Small intestine (tissue), 7 donors: ENCODE results near the gene PROZ. TPM values are rescaled to one million over a fixed set of nuclear protein-coding genes. Genes with fewer than 3 reads are reported as not detected.

ENCODE experiments used
- DNase-seq, 2 donors: peaks; one replicate each; pipeline versions ENCODE4 v3.0.0 to v3.0.0-alpha.2; 2013
- FAIRE-seq: peaks from 2 replicates; lab custom pipeline; 2012; peaks lifted over from hg19 to GRCh38; lab: Jason Lieb, UNC
- H3K27ac ChIP-seq, 3 donors: one replicate each; pipeline ENCODE4 v1.5.1; 2013; ENCODE audit warnings: low read length in 2 of 3, mild to moderate bottlenecking in 2 of 3, control low read depth in 1 of 3, inconsistent platforms in 1 of 3, low read depth in 1 of 3, moderate library complexity in 1 of 3
- H3K27me3 ChIP-seq, 3 donors: one replicate each; pipeline ENCODE4 v1.6.1; 2013; ENCODE audit warnings: low read length in 3 of 3, inconsistent platforms in 1 of 3; ENCODE audit not compliant: control insufficient read depth in 3 of 3, insufficient read depth in 3 of 3
- H3K36me3 ChIP-seq, 3 donors: one replicate each; pipeline ENCODE4 v1.6.1; 2013; ENCODE audit warnings: low read length in 3 of 3, inconsistent platforms in 1 of 3, low read depth in 1 of 3, mild to moderate bottlenecking in 1 of 3, moderate library complexity in 1 of 3; ENCODE audit not compliant: control insufficient read depth in 3 of 3, insufficient read depth in 2 of 3
- H3K4me1 ChIP-seq, 3 donors: one replicate each; pipeline ENCODE4 v1.6.1; 2013; ENCODE audit warnings: low read length in 2 of 3, inconsistent platforms in 1 of 3, low read depth in 1 of 3, mild to moderate bottlenecking in 1 of 3, moderate library complexity in 1 of 3; ENCODE audit not compliant: control insufficient read depth in 3 of 3, insufficient read depth in 2 of 3
- H3K4me3 ChIP-seq, 3 donors: one replicate each; pipeline ENCODE4 v1.5.1; 2013; ENCODE audit warnings: low read length in 3 of 3, control low read depth in 1 of 3, inconsistent platforms in 1 of 3, low read depth in 1 of 3, mild to moderate bottlenecking in 1 of 3, moderate library complexity in 1 of 3
- H3K9me3 ChIP-seq, 2 donors: one replicate each; pipeline ENCODE4 v1.6.1; 2013; ENCODE audit warnings: low read depth in 1 of 2, low read length in 1 of 2; ENCODE audit not compliant: control insufficient read depth in 2 of 2, insufficient read depth in 1 of 2
- WGBS, 3 donors: extraction: QIAGEN DNeasy Blood & Tissue Kit; methylation state at CpG; one replicate each; pipeline ENCODE4 v1.1.7; 2013; 5-methylcytosine and 5-hydroxymethylcytosine counted together
- polyA plus RNA-seq, 4 donors: library from polyadenylated mRNA; stranded (reverse) in 3 of 4; unstranded in 1 of 4; fragments of 200-250 nt in 3 of 4; fragments of 120-200 nt in 1 of 4; gene quantifications; one replicate each; pipeline versions ENCODE4 v1.2.1 to v1.2.3, GENCODE V29; 2013
- donor health status: healthy with polysubstance abuse.
- donor health status: control.
- donor health status: control.
- donor health status: Bipolar disorder and iron deficiency.
- donor health status: healthy.

Gene PROZ
- polyA plus RNA-seq, 4 donors: 0.84 TPM; not detected in 3

GRCh38 chr13:113203507-113204377 is 45.3 kb downstream of the PROZ start:
- no peaks in the 10 kb centered on the region for H3K9me3 ChIP-seq
- no peak overlapping the region for H3K4me3 ChIP-seq
- H3K27me3 ChIP-seq: no peaks in the 10 kb centered on the region
- H3K27ac ChIP-seq: no peak overlapping the region
- whole genome bisulfite sequencing, 3 donors: 94 to 96% (median 94%) methylated on average over 12 of the region's 12 CpGs
- no peak for FAIRE-seq
- peaks cover 0 to 6% (median 4%) of the 10 kb centered on the region in 3 donors for H3K4me1 ChIP-seq
- DNase-seq: no peak
- peaks cover 0 to 27% (median 4%) of the 10 kb centered on the region in 3 donors for H3K36me3 ChIP-seq

- no peaks in the 10 kb centered on the region for H3K9me3 ChIP-seq
- no peak for DNase-seq
- peaks cover 0 to 23% (median 1%) of the 10 kb centered on the region in 3 donors for H3K36me3 ChIP-seq
- H3K27ac ChIP-seq: no peak overlapping the region
- peaks cover 0 to 6% (median 4%) of the 10 kb centered on the region in 3 donors for H3K4me1 ChIP-seq
- H3K4me3 ChIP-seq: no peak overlapping the region
- no peaks in the 10 kb centered on the region for H3K27me3 ChIP-seq
- FAIRE-seq: no peak
- 86 to 95% (median 88%) methylated on average over 5 of the region's 5 CpGs for WGBS, 3 donors
These were observed 45.9 kb downstream of the PROZ start for GRCh38 chr13:113204378-113204734.

GRCh38 chr13:113205428-113205931 is 47.0 kb downstream of the PROZ start:
- H3K9me3 ChIP-seq: no peaks in the 10 kb centered on the region
- no peak for FAIRE-seq
- H3K4me1 ChIP-seq: peaks cover 0 to 6% (median 4%) of the 10 kb centered on the region in 3 donors
- WGBS, 3 donors: 67 to 78% (median 74%) methylated on average over 5 of the region's 5 CpGs
- no peak overlapping the region for H3K27ac ChIP-seq
- no peak overlapping the region for H3K4me3 ChIP-seq
- no peak for DNase-seq
- H3K27me3 ChIP-seq: no peaks in the 10 kb centered on the region
- peaks cover 0 to 17% (median 1%) of the 10 kb centered on the region in 3 donors for H3K36me3 ChIP-seq

- H3K27me3 ChIP-seq: no peaks in the 10 kb centered on the region
- H3K27ac ChIP-seq: peak overlapping the region in 1 of 3 donors; percentile 17
- DNase-seq: no peak
- 23 to 32% (median 28%) methylated on average over 3 of the region's 3 CpGs for WGBS, 3 donors
- H3K36me3 ChIP-seq: peaks cover 1 to 27% (median 2%) of the 10 kb centered on the region in 3 donors
- peaks cover 0 to 10% (median 6%) of the 10 kb centered on the region in 3 donors for H3K4me1 ChIP-seq
- no peaks in the 10 kb centered on the region for H3K9me3 ChIP-seq
- no peak for FAIRE-seq
- H3K4me3 ChIP-seq: peak overlapping the region in 2 of 3 donors; percentile 85 to 93
These were observed 49.0 kb downstream of the PROZ start for GRCh38 chr13:113207460-113207859.

GRCh38 chr13:113207890-113208420 is 49.5 kb downstream of the PROZ start:
- FAIRE-seq: no peak
- peak in 1 of 2 donors; percentile 35 for DNase-seq
- H3K9me3 ChIP-seq: no peaks in the 10 kb centered on the region
- peak overlapping the region; percentile 75 to 93 (median 85) for H3K4me3 ChIP-seq
- no peaks in the 10 kb centered on the region for H3K27me3 ChIP-seq
- H3K27ac ChIP-seq: peak overlapping the region; percentile 98 to 100 (median 99)
- 0% methylated on average over 26 to 44 of the region's 44 CpGs for WGBS, 3 donors
- peaks cover 1 to 30% (median 2%) of the 10 kb centered on the region in 3 donors for H3K36me3 ChIP-seq
- peaks cover 0 to 10% (median 6%) of the 10 kb centered on the region in 3 donors for H3K4me1 ChIP-seq

GRCh38 chr13:113208421-113209335 is 50.2 kb downstream of the PROZ start, which contains the start of gene PCID2:
PCID2 (minus strand) TSS chr13:113208669; CDS start chr13:113208634, 35 bp downstream.
- H3K9me3 ChIP-seq: no peaks in the 10 kb centered on the region
- WGBS, 3 donors: 0 to 1% (median 0%) methylated on average over 79 to 103 of the region's 103 CpGs
- H3K36me3 ChIP-seq: peaks cover 1 to 31% (median 2%) of the 10 kb centered on the region in 3 donors
- H3K4me3 ChIP-seq: peak within 1 kb of the TSS; percentile 85 to 93 (median 92)
- H3K27ac ChIP-seq: peak within 1 kb of the TSS; percentile 98 to 100 (median 99)
- FAIRE-seq (no peak), DNase-seq (peak; percentile 91 to 96)
- no peaks in the 10 kb centered on the region for H3K27me3 ChIP-seq
- H3K4me1 ChIP-seq: peaks cover 0 to 10% (median 6%) of the 10 kb centered on the region in 3 donors

GRCh38 chr13:113209336-113209758 is 50.9 kb downstream of the PROZ start, which contains the start of gene CUL4A:
CUL4A (plus strand) TSS chr13:113209613; CDS start chr13:113209628, 15 bp downstream.
- no peak for FAIRE-seq
- DNase-seq: peak; percentile 80 to 93
- H3K36me3 ChIP-seq: peaks cover 1 to 26% (median 2%) of the 10 kb centered on the region in 3 donors
- H3K4me1 ChIP-seq: peaks cover 0 to 10% (median 6%) of the 10 kb centered on the region in 3 donors
- no peaks in the 10 kb centered on the region for H3K9me3 ChIP-seq
- H3K27ac ChIP-seq: peak within 1 kb of the TSS; percentile 98 to 100 (median 99)
- 0 to 1% (median 1%) methylated on average over 13 to 66 of the region's 66 CpGs for WGBS, 3 donors
- peak within 1 kb of the TSS; percentile 85 to 93 (median 92) for H3K4me3 ChIP-seq
- no peaks in the 10 kb centered on the region for H3K27me3 ChIP-seq
